A673 (cell line): ENCODE results near the gene GUCA2A.

Experiments used
- EZH2 ChIP-seq: fragments of 200-600 bp; sonication (generic); IDR thresholded peaks from 2 replicates; pipeline ENCODE4 v1.6.1; 2017; ENCODE audit warnings: borderline replicate concordance, low read depth, mild to moderate bottlenecking, mixed read lengths, antibody characterized with exemption, low read length; ENCODE audit not compliant: poor library complexity, severe bottlenecking
- TF ChIP-seq, protein P1 (sequence below): fragments of 300-800, 200-600 bp; sonication (generic); conservative IDR thresholded peaks from 2 replicates; pipeline ENCODE4 v1.5.1; 2017; ENCODE audit warnings: low read depth, mild to moderate bottlenecking, antibody characterized with exemption, low read length, moderate library complexity, mixed read lengths

GRCh38 chr1:42118125-42118524, 46.4 kb downstream of the GUCA2A start:
- TF ChIP-seq, protein P1, sequence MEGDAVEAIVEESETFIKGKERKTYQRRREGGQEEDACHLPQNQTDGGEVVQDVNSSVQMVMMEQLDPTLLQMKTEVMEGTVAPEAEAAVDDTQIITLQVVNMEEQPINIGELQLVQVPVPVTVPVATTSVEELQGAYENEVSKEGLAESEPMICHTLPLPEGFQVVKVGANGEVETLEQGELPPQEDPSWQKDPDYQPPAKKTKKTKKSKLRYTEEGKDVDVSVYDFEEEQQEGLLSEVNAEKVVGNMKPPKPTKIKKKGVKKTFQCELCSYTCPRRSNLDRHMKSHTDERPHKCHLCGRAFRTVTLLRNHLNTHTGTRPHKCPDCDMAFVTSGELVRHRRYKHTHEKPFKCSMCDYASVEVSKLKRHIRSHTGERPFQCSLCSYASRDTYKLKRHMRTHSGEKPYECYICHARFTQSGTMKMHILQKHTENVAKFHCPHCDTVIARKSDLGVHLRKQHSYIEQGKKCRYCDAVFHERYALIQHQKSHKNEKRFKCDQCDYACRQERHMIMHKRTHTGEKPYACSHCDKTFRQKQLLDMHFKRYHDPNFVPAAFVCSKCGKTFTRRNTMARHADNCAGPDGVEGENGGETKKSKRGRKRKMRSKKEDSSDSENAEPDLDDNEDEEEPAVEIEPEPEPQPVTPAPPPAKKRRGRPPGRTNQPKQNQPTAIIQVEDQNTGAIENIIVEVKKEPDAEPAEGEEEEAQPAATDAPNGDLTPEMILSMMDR, result no peak
- no peak for TF ChIP-seq EZH2
